Liver (tissue), 9 donors: ENCODE data around the gene PBLD. TPM values are rescaled to one million over a fixed set of nuclear protein-coding genes. Genes with fewer than 3 reads are reported as not detected.

Source experiments
- DNase-seq: peaks from one replicate; pipeline ENCODE4 v3.0.0-alpha.2; 2017; ENCODE audit warnings: low spot score
- H3K27ac ChIP-seq, 2 donors: one replicate each; pipeline ENCODE4 v1.7.0; 2013; ENCODE audit warnings: inconsistent platforms in 2 of 2, low read length in 2 of 2, control low read depth in 1 of 2, low read depth in 1 of 2, mild to moderate bottlenecking in 1 of 2
- H3K27me3 ChIP-seq, 4 donors: one replicate each; pipeline versions ENCODE4 v1.6.1 to v1.7.0; 2013; ENCODE audit warnings: low read length in 3 of 4, inconsistent platforms in 1 of 4, mild to moderate bottlenecking in 1 of 4, moderate library complexity in 1 of 4; ENCODE audit not compliant: control insufficient read depth in 4 of 4, insufficient read depth in 4 of 4
- H3K36me3 ChIP-seq, 4 donors: one replicate each; pipeline versions ENCODE4 v1.6.1 to v1.7.0; 2013; ENCODE audit warnings: low read length in 3 of 4, mild to moderate bottlenecking in 3 of 4, low read depth in 1 of 4, moderate library complexity in 1 of 4; ENCODE audit not compliant: control insufficient read depth in 4 of 4, insufficient read depth in 3 of 4
- H3K4me1 ChIP-seq, 4 donors: one replicate each; pipeline versions ENCODE4 v1.6.1 to v1.7.0; 2013; ENCODE audit warnings: low read length in 3 of 4, mild to moderate bottlenecking in 3 of 4, moderate library complexity in 1 of 4; ENCODE audit not compliant: control insufficient read depth in 4 of 4, insufficient read depth in 4 of 4
- H3K4me3 ChIP-seq, 3 donors: one replicate each; pipeline versions ENCODE4 v1.6.1 to v1.7.0; 2013; ENCODE audit warnings: low read length in 3 of 3, control low read depth in 1 of 3, low read depth in 1 of 3, mild to moderate bottlenecking in 1 of 3
- H3K9ac ChIP-seq, 2 donors: one replicate each; pipeline ENCODE4 v1.7.0; 2013; ENCODE audit warnings: low read length in 2 of 2, mild to moderate bottlenecking in 2 of 2, moderate library complexity in 2 of 2, control low read depth in 1 of 2, low read depth in 1 of 2
- H3K9me3 ChIP-seq, 4 donors: one replicate each; pipeline versions ENCODE4 v1.6.1 to v1.7.0; 2013; ENCODE audit warnings: low read length in 3 of 4; ENCODE audit not compliant: control insufficient read depth in 4 of 4
- EGR1 ChIP-seq, 2 donors: IDR thresholded peaks; 2 replicates each; pipeline ENCODE4 v1.6.1; 2016 to 2018; ENCODE audit warnings: antibody characterized with exemption in 2 of 2, low read depth in 2 of 2
- FOXA1 ChIP-seq: IDR thresholded peaks from 2 replicates; pipeline ENCODE4 v1.6.1; 2016; ENCODE audit warnings: antibody characterized with exemption
- FOXA2 ChIP-seq: IDR thresholded peaks from 2 replicates; pipeline ENCODE4 v1.6.1; 2016; ENCODE audit warnings: antibody characterized with exemption
- GABPA ChIP-seq, 2 donors: IDR thresholded peaks in 1 of 2; conservative IDR thresholded peaks in 1 of 2; 2 replicates each; pipeline ENCODE4 v1.6.1; 2016; ENCODE audit warnings: antibody characterized with exemption in 2 of 2, mild to moderate bottlenecking in 1 of 2, moderate library complexity in 1 of 2
- HNF4A ChIP-seq, 2 donors: conservative IDR thresholded peaks; 2 replicates each; pipeline ENCODE4 v1.6.1; 2016; ENCODE audit warnings: antibody characterized with exemption in 2 of 2, mild to moderate bottlenecking in 2 of 2
- HNF4G ChIP-seq: IDR thresholded peaks from 2 replicates; pipeline ENCODE4 v1.6.1; 2016; ENCODE audit warnings: antibody characterized with exemption
- JUND ChIP-seq, 2 donors: IDR thresholded peaks; 2 replicates each; pipeline ENCODE4 v1.6.1; 2016; ENCODE audit warnings: antibody characterized with exemption in 2 of 2
- NR2F2 ChIP-seq: IDR thresholded peaks from 2 replicates; pipeline ENCODE4 v1.6.1; 2016; ENCODE audit warnings: antibody characterized with exemption
- RAD21 ChIP-seq, 2 donors: IDR thresholded peaks; 2 replicates each; pipeline ENCODE4 v1.6.1; 2016; ENCODE audit warnings: antibody characterized with exemption in 2 of 2, mild to moderate bottlenecking in 2 of 2
- RXRA ChIP-seq, 2 donors: IDR thresholded peaks; 2 replicates each; pipeline ENCODE4 v1.6.1; 2017 to 2018; ENCODE audit warnings: antibody characterized with exemption in 2 of 2, mild to moderate bottlenecking in 1 of 2
- SP1 ChIP-seq: IDR thresholded peaks from 2 replicates; pipeline ENCODE4 v1.6.1; 2018; ENCODE audit warnings: antibody characterized with exemption, mild to moderate bottlenecking
- TAF1 ChIP-seq: conservative IDR thresholded peaks from 2 replicates; pipeline ENCODE4 v1.6.1; 2016; ENCODE audit warnings: antibody characterized with exemption, mild to moderate bottlenecking
- YY1 ChIP-seq: IDR thresholded peaks from 2 replicates; pipeline ENCODE4 v1.6.1; 2016; ENCODE audit warnings: antibody characterized with exemption, mild to moderate bottlenecking
- WGBS: extraction: QIAGEN DNeasy Blood & Tissue Kit; methylation state at CpG from one replicate; pipeline ENCODE4 v1.1.7; 2013; 5-methylcytosine and 5-hydroxymethylcytosine counted together
- polyA plus RNA-seq, 2 donors: library from polyadenylated mRNA; stranded (reverse) in 1 of 2; unstranded in 1 of 2; fragments of 200-250 nt in 1 of 2; fragments of >200 nt in 1 of 2; fragmentation: Nextera tagmentation in 1 of 2; extraction: Ambion mirVana in 1 of 2; gene quantifications; one replicate each; pipeline versions ENCODE4 v1.2.1 to v1.2.3, GENCODE V29; 2013 to 2015
- total RNA-seq, 2 donors: library from RNA; depleted of rRNA; stranded (reverse); fragments of >200 nt; gene quantifications; one replicate each; pipeline ENCODE4 v1.2.3, GENCODE V29; 2014
- TF ChIP-seq, protein P1 (sequence below): IDR thresholded peaks from 2 replicates; pipeline ENCODE4 v1.6.1; 2016; ENCODE audit warnings: antibody characterized with exemption
- TF ChIP-seq, protein P2 (sequence below): fragments of 150-350 bp; IDR thresholded peaks from 2 replicates; pipeline ENCODE4 v1.5.1; 2017; ENCODE audit warnings: improper control_type of control experiment, low read depth, low read length; ENCODE audit not compliant: missing input control
- TF ChIP-seq, protein P3 (sequence below): IDR thresholded peaks from 2 replicates; pipeline ENCODE4 v1.6.1; 2016; ENCODE audit warnings: antibody characterized with exemption
- TF ChIP-seq, protein P4 (sequence below): IDR thresholded peaks from 2 replicates; pipeline ENCODE4 v1.6.1; 2016; ENCODE audit warnings: antibody characterized with exemption, mild to moderate bottlenecking
- TF ChIP-seq, protein P5 (sequence below): IDR thresholded peaks from 2 replicates; pipeline ENCODE4 v1.6.1; 2016; ENCODE audit warnings: antibody characterized with exemption
- donor health status: healthy.
- donor health status: healthy.
- donor health status: healthy.
- donor health status: healthy.
- donor health status: healthy.

Gene PBLD
- total RNA-seq (100 to 1,000 TPM; 106 to 175 TPM), polyA plus RNA-seq (100 to 1,000 TPM in 1 of 2 donors, 10 to 100 TPM in 1; 63.3 to 101 TPM)

DNA sequence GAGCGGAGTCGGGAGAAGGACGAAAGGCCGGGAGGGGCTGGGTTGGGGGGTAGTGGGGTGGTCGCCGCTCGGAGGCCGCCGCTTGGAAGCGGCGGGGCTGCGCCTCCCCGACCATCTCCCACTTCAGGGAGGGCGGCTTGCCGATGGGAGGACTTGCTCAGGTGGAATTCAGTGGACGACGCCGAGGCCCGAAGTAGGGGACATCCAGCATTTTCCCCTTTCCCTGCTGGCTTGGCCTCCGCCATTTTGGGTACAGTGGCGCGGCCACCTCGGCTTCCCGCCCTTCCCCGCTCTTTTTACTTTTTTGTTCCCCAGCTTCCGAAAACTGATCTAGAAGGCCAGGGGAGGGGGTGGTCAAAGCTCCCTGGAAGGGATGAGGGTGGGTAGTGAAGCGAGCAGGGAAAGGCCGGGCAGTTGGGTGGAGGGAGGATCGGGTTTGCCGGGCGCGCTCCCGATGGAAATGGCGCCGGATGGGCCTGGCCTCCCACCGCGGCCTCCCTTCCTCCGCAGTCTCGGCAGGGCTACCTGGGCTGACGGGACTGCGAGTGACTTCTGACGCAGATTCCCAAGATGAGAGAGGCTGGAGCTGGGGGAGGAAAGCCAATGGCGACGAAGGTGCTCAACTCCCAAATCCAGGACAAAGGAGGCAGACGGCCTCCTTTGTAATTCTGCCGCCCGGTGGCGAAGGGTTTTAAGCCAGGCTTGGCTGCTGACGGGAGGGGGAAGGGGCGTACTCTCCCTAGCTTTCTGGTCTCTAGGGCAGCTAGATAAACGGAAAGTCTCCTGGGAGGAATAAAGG is at the start of gene PBLD:
Gene PBLD (minus strand): TSS at position 670 of the 799 bp plus-strand sequence. CDS start 26,084 bp downstream, outside the sequence.
- Histone ChIP-seq H3K36me3 (peaks cover 0 to 2% (median 0%) of the 10 kb centered on the region in 4 donors), H3K4me3 (peak within 1 kb of the TSS; percentile 88 to 98 (median 94)), H3K4me1 (peaks cover 8 to 56% (median 35%) of the 10 kb centered on the region in 4 donors), H3K9ac (peak within 1 kb of the TSS; percentile 89 to 99), H3K27me3 (no peaks in the 10 kb centered on the region), H3K9me3 (no peaks in the 10 kb centered on the region), H3K27ac (peak within 1 kb of the TSS; percentile 94 to 98)
- WGBS: under 1% methylated on average over 51 of the region's 51 CpGs
- DNase-seq: peak; percentile 72
- TF ChIP-seq, protein P1, sequence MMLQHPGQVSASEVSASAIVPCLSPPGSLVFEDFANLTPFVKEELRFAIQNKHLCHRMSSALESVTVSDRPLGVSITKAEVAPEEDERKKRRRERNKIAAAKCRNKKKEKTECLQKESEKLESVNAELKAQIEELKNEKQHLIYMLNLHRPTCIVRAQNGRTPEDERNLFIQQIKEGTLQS: no peak
- TF ChIP-seq TAF1 (peak; percentile 71), EGR1 (IDR thresholded peaks at IDR 0.05; ENCODE audit: low read depth in 2 of 2) (no peak), HNF4G (no peak), NR2F2 (no peak), HNF4A (conservative IDR thresholded peaks at IDR 0.05) (no peak), FOXA2 (no peak), RAD21 (IDR thresholded peaks at IDR 0.05) (peak; percentile 59 to 61), JUND (IDR thresholded peaks at IDR 0.05) (no peak), RXRA (IDR thresholded peaks at IDR 0.05) (peak in 1 of 2 donors; percentile 16), FOXA1 (no peak), YY1 (peak; percentile 98), GABPA (IDR thresholded peaks at IDR 0.05 in 1 of 2, conservative IDR thresholded peaks at IDR 0.05 in 1 of 2) (no peak), SP1 (peak; percentile 24)
- TF ChIP-seq, protein P2, sequence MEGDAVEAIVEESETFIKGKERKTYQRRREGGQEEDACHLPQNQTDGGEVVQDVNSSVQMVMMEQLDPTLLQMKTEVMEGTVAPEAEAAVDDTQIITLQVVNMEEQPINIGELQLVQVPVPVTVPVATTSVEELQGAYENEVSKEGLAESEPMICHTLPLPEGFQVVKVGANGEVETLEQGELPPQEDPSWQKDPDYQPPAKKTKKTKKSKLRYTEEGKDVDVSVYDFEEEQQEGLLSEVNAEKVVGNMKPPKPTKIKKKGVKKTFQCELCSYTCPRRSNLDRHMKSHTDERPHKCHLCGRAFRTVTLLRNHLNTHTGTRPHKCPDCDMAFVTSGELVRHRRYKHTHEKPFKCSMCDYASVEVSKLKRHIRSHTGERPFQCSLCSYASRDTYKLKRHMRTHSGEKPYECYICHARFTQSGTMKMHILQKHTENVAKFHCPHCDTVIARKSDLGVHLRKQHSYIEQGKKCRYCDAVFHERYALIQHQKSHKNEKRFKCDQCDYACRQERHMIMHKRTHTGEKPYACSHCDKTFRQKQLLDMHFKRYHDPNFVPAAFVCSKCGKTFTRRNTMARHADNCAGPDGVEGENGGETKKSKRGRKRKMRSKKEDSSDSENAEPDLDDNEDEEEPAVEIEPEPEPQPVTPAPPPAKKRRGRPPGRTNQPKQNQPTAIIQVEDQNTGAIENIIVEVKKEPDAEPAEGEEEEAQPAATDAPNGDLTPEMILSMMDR: peak; percentile 28
- TF ChIP-seq, protein P3, sequence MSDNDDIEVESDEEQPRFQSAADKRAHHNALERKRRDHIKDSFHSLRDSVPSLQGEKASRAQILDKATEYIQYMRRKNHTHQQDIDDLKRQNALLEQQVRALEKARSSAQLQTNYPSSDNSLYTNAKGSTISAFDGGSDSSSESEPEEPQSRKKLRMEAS: no peak
- TF ChIP-seq, protein P4, sequence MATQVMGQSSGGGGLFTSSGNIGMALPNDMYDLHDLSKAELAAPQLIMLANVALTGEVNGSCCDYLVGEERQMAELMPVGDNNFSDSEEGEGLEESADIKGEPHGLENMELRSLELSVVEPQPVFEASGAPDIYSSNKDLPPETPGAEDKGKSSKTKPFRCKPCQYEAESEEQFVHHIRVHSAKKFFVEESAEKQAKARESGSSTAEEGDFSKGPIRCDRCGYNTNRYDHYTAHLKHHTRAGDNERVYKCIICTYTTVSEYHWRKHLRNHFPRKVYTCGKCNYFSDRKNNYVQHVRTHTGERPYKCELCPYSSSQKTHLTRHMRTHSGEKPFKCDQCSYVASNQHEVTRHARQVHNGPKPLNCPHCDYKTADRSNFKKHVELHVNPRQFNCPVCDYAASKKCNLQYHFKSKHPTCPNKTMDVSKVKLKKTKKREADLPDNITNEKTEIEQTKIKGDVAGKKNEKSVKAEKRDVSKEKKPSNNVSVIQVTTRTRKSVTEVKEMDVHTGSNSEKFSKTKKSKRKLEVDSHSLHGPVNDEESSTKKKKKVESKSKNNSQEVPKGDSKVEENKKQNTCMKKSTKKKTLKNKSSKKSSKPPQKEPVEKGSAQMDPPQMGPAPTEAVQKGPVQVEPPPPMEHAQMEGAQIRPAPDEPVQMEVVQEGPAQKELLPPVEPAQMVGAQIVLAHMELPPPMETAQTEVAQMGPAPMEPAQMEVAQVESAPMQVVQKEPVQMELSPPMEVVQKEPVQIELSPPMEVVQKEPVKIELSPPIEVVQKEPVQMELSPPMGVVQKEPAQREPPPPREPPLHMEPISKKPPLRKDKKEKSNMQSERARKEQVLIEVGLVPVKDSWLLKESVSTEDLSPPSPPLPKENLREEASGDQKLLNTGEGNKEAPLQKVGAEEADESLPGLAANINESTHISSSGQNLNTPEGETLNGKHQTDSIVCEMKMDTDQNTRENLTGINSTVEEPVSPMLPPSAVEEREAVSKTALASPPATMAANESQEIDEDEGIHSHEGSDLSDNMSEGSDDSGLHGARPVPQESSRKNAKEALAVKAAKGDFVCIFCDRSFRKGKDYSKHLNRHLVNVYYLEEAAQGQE: no peak
- TF ChIP-seq, protein P5, sequence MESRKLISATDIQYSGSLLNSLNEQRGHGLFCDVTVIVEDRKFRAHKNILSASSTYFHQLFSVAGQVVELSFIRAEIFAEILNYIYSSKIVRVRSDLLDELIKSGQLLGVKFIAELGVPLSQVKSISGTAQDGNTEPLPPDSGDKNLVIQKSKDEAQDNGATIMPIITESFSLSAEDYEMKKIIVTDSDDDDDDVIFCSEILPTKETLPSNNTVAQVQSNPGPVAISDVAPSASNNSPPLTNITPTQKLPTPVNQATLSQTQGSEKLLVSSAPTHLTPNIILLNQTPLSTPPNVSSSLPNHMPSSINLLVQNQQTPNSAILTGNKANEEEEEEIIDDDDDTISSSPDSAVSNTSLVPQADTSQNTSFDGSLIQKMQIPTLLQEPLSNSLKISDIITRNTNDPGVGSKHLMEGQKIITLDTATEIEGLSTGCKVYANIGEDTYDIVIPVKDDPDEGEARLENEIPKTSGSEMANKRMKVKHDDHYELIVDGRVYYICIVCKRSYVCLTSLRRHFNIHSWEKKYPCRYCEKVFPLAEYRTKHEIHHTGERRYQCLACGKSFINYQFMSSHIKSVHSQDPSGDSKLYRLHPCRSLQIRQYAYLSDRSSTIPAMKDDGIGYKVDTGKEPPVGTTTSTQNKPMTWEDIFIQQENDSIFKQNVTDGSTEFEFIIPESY: no peak
